Parathyroid adenoma (tissue), 2 donors: ENCODE measurements around the gene ARTN.

Source experiments
- H2AFZ ChIP-seq: fragments of 300-600 bp; sonication (generic); one replicate; pipeline ENCODE4 v1.7.0; 2017; ENCODE audit warnings: antibody characterized with exemption, mild to moderate bottlenecking
- H3K27ac ChIP-seq: fragments of 300-600 bp; sonication (generic); one replicate; pipeline ENCODE4 v1.7.0; 2017
- H3K27me3 ChIP-seq: fragments of 300-600 bp; sonication (generic); one replicate; pipeline ENCODE4 v1.7.0; 2017; ENCODE audit warnings: low read length; ENCODE audit not compliant: control insufficient read depth, insufficient read depth
- H3K36me3 ChIP-seq: fragments of 300-600 bp; sonication (generic); one replicate; pipeline ENCODE4 v1.7.0; 2017; ENCODE audit warnings: low read length; ENCODE audit not compliant: control insufficient read depth, insufficient read depth
- H3K4me1 ChIP-seq: fragments of 300-600 bp; sonication (generic); one replicate; pipeline ENCODE4 v1.7.0; 2017; ENCODE audit warnings: control low read depth
- H3K4me2 ChIP-seq: fragments of 300-600 bp; sonication (generic); one replicate; pipeline ENCODE4 v1.7.0; 2017; ENCODE audit warnings: low read length
- H3K4me3 ChIP-seq: fragments of 300-600 bp; sonication (generic); one replicate; pipeline ENCODE4 v1.7.0; 2017; ENCODE audit warnings: low read depth, low read length
- H3K79me2 ChIP-seq: fragments of 300-600 bp; sonication (generic); one replicate; pipeline ENCODE4 v1.7.0; 2017; ENCODE audit warnings: control low read depth
- H3K9ac ChIP-seq: fragments of 300-600 bp; sonication (generic); one replicate; pipeline ENCODE4 v1.7.0; 2017; ENCODE audit warnings: mild to moderate bottlenecking
- H3K9me3 ChIP-seq: fragments of 300-600 bp; sonication (generic); one replicate; pipeline ENCODE4 v1.7.0; 2017; ENCODE audit warnings: low read length; ENCODE audit not compliant: control insufficient read depth
- CTCF ChIP-seq: fragments of 300-600 bp; sonication (generic); IDR thresholded peaks from one replicate; pipeline ENCODE4 v1.7.0; 2017; ENCODE audit warnings: antibody characterized with exemption, mild to moderate bottlenecking
- donor health status: primary hyperparathyroidism.

The ARTN gene

GRCh38 chr1:43951021-43951985 is 17.7 kb downstream of the ARTN start:
- H3K4me3 ChIP-seq, result no peak overlapping the region
- H3K9me3 ChIP-seq, result no peaks in the 10 kb centered on the region
- peaks cover 8% of the 10 kb centered on the region for H3K79me2 ChIP-seq
- H3K4me2 ChIP-seq, result no peak overlapping the region
- H3K9ac ChIP-seq, result no peak overlapping the region
- peaks cover 8% of the 10 kb centered on the region for H3K4me1 ChIP-seq
- H3K36me3 ChIP-seq, result no peaks in the 10 kb centered on the region
- no peak overlapping the region for H2AFZ ChIP-seq
- no peaks in the 10 kb centered on the region for H3K27me3 ChIP-seq
- no peak overlapping the region for H3K27ac ChIP-seq
- TF ChIP-seq CTCF, result no peak

- Histone ChIP-seq H3K36me3 (no peaks in the 10 kb centered on the region), H3K4me2 (peak overlapping the region; percentile 51), H3K79me2 (peaks cover 2% of the 10 kb centered on the region), H3K4me1 (peaks cover 8% of the 10 kb centered on the region), H3K27me3 (no peaks in the 10 kb centered on the region), H3K9ac (no peak overlapping the region), H2AFZ (no peak overlapping the region), H3K4me3 (peak overlapping the region; percentile 0), H3K27ac (peak overlapping the region; percentile 60), H3K9me3 (no peaks in the 10 kb centered on the region)
- TF ChIP-seq CTCF, result no peak
These were observed 19.2 kb downstream of the ARTN start for GRCh38 chr1:43952731-43953346.

GRCh38 chr1:43953361-43953760 is 19.8 kb downstream of the ARTN start:
- Histone ChIP-seq H3K36me3 (no peaks in the 10 kb centered on the region), H3K9me3 (no peaks in the 10 kb centered on the region), H2AFZ (no peak overlapping the region), H3K4me2 (peak overlapping the region; percentile 51), H3K27ac (peak overlapping the region; percentile 60), H3K9ac (no peak overlapping the region), H3K4me3 (peak overlapping the region; percentile 0), H3K4me1 (peaks cover 5% of the 10 kb centered on the region), H3K27me3 (no peaks in the 10 kb centered on the region), H3K79me2 (no peaks in the 10 kb centered on the region)
- no peak for TF ChIP-seq CTCF

GRCh38 chr1:43954036-43954435 is 20.4 kb downstream of the ARTN start:
- H3K4me3 ChIP-seq, result no peak overlapping the region
- no peak overlapping the region for H3K4me2 ChIP-seq
- no peaks in the 10 kb centered on the region for H3K27me3 ChIP-seq
- no peaks in the 10 kb centered on the region for H3K9me3 ChIP-seq
- no peak overlapping the region for H3K9ac ChIP-seq
- peaks cover 3% of the 10 kb centered on the region for H3K4me1 ChIP-seq
- H3K27ac ChIP-seq, result no peak overlapping the region
- H2AFZ ChIP-seq, result no peak overlapping the region
- no peaks in the 10 kb centered on the region for H3K79me2 ChIP-seq
- no peaks in the 10 kb centered on the region for H3K36me3 ChIP-seq
- no peak for TF ChIP-seq CTCF
